GM18517 (cell line): ENCODE measurements around the gene HIRIP3.
"Not testable (repeated sequence)": the region's sequence is repeated elsewhere in the genome, so short reads cannot be mapped to it uniquely, and the experiment has no call there.

Source experiments
- ATAC-seq: cut with Tn5 transposase; IDR thresholded peaks from one replicate; pipeline ENCODE4 v1.9.1; 2021; ENCODE audit warnings: mild to moderate bottlenecking, moderate library complexity; ENCODE audit not compliant: unreplicated experiment

HIRIP3 gene, protein sequence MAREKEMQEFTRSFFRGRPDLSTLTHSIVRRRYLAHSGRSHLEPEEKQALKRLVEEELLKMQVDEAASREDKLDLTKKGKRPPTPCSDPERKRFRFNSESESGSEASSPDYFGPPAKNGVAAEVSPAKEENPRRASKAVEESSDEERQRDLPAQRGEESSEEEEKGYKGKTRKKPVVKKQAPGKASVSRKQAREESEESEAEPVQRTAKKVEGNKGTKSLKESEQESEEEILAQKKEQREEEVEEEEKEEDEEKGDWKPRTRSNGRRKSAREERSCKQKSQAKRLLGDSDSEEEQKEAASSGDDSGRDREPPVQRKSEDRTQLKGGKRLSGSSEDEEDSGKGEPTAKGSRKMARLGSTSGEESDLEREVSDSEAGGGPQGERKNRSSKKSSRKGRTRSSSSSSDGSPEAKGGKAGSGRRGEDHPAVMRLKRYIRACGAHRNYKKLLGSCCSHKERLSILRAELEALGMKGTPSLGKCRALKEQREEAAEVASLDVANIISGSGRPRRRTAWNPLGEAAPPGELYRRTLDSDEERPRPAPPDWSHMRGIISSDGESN

DNA sequence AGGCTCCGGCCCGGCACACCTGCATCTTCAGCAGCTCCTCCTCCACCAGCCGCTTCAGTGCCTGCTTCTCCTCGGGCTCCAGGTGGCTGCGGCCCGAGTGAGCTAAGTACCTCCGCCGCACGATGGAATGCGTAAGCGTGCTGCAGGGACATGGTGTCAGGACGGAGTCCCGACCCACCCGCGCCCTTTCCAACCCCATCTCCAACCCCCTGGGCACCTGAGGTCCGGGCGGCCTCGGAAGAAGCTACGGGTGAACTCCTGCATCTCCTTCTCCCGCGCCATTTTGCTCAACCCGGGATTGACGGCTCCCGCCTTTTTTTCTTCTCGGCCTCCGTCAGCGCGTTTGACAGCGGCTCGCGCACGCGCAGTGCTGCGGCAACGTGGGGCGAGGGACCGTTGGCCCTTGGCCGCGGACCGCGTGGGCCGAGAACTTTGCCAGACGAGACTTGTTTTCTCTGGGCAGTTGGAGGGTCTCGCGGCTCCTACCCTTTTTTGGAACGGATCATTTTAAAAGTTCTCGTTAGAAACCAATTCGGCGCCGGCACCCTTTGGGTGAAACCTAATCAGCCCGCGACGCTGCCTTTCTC, at the start of gene HIRIP3:
TSS of gene HIRIP3 (minus strand) at position 294 of the 587 bp plus-strand sequence. CDS start at position 282, 12 bp downstream.
- ATAC-seq, result peak; percentile 40

DNA sequence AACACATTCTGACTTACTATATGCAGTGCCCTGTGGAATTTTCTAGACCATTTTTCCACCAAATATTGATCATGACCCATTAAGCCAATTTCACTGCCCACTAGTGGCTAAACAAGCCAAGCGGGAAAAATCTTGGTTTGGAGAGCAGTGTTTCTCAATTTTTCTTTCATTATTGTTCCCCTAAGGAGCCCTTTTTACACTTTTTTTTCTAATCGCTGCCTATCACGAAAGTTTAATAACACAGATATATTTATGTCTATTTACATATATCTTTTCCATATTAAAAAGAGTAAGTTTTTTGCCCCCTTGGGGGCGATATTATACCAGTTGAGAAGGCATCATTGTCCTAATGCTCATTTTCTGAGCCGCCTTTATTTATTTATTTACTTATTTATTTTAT, 46.4 kb upstream of the HIRIP3 start:
- no peak for ATAC-seq

DNA sequence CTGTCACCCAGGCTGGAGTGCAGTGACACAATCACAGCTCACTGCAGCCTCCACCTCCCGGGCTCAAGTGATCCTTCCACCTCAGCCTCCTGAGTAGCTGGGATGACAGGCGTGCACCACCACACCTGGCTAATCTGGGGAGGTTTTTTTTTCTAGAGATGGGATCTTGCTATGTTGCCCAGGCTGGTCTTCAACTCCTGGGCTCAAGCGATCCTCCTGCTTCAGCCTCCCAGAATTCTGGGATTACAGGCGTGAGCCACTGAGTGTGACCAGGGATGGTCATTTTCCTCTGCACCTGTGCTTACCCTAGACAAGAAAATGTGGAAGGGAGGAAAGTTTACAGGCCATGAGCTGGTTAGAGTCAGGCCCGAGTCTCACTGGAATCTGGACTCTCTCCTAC, 45.3 kb upstream of the HIRIP3 start:
- not testable (repeated sequence) for ATAC-seq

DNA sequence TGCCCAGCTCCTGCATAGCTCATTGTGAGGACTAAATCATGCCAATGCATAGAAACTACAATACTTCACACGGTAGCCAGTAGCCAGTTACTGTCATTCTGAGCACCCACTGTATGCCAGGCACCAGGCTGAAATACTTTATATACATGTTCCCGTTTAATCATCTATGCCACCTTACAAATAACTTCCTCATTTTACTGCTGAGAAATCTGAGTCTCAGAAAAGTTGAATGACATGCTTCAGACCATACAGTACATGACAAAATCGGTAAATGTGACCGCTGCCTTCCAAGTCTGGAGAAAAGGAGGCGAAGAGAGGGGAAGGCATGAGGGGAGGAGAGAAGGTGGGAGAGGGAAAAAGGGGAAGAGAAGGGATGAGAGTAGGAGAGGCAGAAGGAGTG, 44.8 kb upstream of the HIRIP3 start:
- no peak for ATAC-seq

DNA sequence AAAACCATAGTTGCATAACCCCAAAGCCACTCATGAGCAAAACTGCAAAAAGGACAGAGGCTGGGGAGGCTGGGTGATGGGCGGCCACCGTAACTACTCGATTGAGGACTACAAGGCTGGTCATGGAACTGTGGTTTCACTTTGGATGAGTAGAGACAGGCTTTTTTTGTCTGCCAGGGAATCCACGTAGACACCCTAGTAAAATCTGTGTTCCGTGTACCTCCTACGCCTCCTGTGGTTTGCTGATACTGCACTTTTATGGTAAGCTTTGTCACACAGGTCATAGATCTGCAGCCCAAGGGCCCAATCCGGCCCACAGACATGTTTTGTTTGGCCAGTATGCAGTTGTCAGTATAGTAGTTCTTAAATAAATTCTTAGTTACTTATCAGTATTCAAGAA, 37.9 kb upstream of the HIRIP3 start:
- ATAC-seq, result no peak

DNA sequence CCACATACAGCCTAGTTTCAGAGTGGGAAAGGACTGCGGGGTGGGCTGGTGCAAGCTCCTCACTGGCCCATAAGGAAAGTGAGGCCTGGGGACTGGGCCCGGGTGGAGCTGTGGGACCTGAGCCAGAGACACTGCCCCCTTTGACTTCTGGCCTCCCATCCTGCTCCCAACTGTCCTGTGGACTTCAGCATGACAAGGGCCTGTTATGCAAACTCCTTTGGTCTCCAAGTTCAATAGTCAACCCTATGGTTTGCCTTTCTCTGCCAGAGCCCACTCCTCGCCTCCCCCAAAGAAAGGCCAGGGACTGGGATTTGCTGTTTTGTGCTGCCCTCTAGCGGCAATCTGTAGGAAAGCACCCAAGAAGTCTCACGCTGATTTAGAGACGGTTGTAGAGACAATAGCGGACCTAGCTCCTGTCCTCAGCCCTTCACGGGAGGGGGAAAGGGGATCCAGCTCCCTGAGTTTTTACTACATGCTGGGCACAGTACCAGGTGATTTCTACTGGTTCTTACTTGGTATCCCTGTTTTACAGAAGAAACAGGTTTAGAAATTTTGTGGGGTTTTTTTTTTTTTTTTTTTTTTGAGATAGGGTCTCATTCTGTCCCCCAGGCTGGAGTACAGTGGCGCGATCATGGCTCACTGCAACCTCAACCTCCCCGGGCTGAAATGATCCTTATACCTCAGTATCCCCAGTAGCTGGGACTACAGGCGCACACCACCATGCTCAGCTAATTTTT, 36.8 kb upstream of the HIRIP3 start:
- ATAC-seq, result no peak

DNA sequence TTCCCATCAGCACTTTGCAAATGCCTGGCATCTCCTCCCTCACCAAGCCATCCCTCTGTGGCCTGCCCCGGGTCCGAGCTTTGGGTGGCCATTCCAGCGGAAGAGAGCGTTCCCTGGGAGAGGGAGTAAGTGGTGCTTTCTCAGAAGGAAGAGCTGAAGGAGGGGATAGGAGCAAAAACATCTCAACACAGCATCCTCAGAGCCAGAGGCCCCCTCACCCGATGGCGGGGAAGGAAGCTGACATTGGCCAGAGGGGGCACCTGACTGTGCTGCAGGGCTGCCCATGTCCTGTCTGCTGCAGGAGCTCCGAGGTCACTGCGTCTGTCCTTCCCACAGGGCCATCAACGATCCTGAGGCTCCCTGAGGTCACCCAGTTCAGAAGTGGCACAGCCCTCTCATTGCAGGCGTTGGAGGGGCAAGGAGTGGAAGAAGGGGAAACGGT, 36.1 kb upstream of the HIRIP3 start:
- ATAC-seq, result no peak

DNA sequence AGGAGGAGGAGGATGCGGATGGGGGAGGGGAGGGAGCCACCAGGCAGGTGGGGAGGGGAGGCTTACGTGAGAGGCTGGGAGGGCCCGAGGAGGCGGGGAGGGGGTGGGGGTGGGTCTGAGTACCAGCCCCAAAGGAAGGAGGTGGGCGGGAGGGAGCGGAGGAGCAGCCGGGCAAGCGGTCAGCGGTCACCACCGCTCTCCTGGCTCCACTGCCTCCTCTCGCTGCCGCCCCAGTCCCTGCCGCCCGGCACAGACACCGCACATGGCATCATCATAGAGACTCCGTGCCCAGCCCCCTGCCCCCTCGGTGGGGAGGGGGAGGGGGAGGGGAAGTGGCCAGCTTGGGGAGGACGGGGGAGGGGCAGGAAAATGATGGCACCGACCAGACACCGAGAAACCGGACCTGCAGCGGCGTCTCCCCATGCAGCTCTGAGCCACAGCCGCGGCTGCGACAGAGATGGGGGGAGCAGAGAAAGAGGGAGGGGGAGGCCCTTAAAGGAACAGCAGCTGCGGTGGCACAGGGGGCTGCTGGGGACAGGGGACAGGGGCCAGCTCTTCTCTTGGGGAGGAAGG, 35.5 kb upstream of the HIRIP3 start, which contains the start of gene TLCD3B:
TSS of gene TLCD3B (minus strand) at position 431 of the 573 bp plus-strand sequence. CDS start 744 bp downstream, outside the sequence.
- ATAC-seq, result no peak

DNA sequence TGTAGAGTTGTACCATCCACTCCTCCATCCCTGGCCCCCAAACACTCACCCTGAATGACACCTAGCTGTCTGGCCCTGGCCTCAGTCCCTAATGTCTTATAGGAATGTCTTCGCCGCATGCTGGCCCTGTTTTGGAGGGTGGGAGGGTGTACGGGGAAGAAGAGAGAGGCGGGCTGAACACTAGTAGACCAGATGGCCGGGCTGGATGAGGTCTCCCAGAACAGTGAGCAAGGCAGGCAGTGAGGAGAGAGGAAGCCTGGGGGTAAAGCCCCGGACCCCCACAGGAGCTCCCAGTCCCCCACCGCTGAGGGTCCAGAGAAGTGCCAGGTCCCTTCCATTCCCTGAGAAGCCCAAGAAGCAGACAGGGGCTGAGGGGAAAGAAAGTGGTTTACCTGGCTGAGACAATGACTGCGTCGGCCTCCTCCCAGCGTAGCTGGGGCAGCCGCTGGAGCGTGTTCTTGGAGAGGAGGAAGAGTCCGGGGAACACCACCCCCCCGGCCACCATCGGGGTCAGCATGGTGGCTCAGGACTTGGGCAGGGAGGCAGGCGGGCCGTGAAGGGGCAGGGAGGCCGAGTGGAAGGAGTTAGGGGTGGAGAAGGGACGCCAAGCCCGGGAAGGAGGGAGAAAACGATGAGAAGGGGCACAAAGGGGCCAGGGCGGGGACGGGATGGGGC, 34.7 kb upstream of the HIRIP3 start:
- ATAC-seq, result no peak

DNA sequence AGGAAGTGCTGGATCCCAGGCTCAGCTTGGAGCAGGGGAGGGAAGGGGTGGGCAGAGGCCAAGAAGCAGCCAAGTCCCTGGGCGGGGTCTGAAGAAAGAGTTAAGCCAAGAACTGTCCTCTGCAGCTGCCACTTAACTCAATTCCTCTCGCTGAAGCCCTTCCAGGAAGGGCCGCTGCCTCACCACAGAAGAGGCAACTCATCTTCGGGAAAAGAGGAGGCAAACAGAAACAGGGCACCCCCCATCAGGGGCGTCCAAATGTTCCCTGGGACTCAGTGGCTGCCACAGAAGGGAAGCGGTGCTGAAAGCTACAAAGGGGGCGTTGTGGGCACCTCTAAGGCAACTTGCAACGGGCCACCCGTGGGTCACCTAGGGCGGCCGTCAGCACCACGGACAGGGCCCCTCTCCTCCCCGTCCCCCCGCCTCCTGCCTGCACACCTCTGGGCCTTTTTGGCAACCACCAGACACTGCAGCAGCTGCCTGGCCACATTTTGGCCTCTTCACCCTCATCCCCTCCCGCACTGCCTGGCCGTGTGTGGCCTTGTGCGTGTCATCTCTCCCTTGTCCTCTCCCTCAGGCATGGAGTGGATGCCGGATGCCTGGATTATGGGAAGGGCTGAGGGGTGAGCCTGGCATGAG, 33.1 kb upstream of the HIRIP3 start:
- ATAC-seq, result no peak

DNA sequence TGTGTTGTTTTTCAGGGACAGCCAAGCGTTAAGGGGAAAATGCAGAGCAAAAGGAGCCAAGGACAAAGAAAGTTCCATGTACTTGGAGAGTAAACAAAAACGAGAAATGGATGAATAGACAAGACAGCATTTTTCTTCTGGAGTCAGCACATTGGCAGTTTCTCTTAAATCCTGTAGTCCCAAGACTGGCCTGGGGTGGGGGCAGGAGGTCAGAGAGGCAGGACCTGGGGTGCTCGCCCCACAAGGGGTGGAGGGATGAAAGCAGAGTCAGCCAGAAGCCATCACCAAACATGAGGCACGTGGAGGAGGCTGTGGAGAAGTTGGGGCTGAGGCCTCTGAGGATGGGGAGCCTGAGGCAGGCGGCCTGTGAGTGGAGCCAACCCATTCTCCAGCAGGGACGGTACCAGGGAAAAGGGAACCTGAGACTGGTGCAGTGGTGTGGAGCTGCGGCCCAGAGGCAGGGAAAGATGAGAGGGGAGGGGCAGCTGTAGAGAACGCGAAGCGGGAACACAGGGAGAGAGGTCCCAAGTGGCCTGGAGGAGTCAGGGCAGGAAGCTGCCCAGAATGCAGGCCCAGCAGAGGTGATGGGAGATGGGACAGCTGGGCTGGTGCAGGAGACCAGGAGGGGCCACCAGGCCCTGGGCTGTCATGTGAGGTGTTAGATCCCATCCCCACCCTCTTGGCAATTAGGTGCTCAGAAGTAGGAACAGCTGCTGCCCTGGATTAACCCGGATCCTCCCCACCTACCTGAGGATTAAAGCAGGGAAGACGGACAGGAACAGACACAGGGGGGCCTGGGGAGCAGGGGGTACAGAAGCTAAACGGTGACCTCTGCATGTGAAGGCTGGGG, 32.4 kb upstream of the HIRIP3 start:
- no peak for ATAC-seq

DNA sequence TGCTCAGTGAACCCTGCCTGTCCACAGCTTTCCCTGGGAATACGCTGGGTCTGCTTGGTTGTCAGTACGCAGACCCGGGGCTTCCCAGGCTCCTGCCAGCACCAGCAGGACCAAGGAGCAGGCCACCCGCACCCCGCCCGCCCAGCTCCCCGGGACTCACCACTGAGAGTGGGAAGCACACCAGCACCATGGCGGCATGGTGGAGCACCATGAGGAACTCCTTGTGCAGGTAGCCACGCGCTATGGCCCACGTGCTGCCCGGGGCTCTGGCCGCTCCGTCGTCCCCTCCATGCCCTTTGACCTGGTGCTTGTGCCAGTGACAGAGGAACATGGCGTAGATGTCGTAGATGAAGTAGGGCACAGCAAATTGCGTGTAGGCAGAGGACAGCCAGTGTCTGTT, 31.0 kb upstream of the HIRIP3 start:
- ATAC-seq, result no peak

DNA sequence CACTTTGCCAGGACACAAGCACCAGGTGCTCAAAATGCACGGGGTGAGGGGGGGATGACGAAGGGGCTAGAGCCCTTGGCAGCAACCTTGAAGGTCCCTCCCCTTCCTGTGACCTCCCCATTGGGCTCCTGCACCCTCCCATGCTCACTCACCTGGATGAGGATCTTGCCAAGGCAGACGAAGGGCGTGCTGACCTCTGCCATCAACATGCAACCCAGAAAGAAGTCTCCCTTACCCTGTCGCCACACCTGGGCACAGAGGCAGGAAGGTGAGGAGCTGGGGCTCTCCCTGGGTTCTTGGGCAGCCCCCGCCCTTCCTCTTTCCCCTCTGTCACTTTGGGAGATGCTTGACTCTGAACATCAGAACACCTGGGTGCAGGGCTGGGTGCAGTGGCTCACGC, 30.2 kb upstream of the HIRIP3 start:
- no peak for ATAC-seq

DNA sequence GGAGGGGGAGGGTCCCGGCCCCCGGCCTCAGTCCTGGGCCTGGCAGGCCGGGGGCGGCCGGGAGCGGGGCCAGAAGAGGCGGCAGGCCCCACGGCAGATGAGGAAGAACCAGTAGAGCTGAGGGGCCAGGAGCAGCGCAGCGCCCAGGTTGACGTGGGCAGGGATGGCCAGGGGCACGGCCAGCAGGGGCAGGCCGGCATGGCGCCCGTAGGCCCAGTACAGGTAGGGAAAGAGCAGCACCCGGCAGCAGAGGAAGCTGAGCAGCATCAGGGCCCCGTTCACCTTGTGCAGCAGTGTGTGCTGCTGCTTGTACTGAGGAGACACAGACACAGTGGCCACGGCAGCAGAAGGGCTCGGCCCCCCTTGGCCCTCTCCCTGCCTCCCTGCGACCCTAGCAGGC, 29.7 kb upstream of the HIRIP3 start:
- no peak for ATAC-seq

DNA sequence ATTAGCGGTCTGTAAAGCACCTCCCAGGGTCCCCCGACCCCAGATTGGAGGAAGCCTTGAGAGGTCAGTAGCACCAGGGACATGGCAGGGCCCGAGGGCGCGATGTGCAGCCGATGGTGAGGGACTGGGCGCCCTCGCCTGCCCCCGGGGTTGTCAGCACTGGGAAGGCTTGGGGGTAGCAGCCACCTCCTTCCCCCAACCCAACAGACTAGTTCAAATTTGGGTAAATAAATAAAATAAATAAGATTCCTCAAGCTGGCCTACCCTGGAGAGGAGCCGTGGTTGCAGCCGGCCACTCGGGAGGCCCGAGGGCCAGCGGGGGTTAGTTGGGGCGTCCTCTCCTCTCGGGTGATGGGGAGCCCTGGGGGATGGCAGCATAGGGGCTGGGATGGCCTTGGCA, 29.0 kb upstream of the HIRIP3 start:
- no peak for ATAC-seq

DNA sequence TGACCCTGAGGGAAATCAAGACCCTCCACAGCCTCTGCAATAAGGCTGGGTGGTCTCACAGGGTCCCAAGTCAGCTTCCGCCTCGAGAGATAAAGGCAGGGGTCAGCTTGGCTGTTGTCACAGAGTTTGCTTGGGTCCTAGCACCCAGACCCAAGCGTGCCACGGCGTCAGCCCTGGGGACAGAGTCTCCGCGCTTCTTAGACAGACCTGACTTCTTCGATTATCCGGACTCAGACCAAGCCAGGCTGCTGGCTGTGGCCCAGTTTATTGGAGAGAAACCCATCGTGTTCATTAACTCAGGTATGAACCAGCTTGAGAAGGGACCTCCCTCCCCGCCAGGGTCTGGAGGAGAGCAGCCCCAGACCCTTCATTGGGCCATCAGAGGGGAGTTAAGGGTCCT, 28.2 kb upstream of the HIRIP3 start:
- no peak for ATAC-seq

DNA sequence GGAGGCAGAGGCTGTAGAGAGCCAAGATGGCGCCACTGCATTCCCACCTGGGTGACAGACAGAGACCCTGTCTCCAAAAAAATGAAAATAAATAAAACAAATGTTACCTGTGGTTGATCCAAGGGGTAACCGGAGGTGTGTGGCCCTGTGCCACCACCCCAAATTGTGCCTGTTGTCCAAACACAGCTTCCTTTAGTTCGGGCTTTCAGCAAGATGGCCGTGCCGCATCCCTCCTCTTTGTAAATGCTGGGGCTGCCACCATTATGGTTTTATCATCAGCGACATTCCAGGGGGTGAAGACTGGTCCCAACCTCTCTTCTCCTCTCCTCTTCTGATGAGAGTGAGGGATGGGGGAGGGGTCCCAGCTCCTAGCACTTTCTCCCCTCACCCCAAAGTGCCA, 27.5 kb upstream of the HIRIP3 start, which contains the start of gene C16orf92:
TSS of gene C16orf92 (plus strand) at position 312 of the 400 bp plus-strand sequence. CDS start 143 bp downstream, outside the sequence.
- ATAC-seq, result no peak

DNA sequence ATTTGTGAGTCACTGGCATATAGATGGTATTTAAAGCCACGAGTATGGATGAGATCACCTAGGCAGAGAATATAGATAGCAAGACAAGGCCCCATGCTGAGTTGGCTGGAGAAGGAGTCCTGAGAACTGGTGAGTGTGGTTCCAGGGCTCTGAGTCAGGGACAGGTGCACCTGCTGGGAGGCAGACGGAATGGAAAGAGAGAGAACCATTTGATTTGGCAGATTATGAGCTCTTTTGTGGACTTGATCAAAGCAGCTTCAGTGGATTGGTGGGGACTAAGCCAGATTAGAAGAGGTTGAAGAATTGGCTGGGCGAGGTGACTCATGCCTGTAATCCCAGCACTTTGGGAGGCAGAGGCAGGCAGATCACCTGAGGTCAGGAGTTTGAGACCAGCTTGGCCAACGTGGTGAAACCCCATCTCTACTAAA, 23.3 kb upstream of the HIRIP3 start:
- ATAC-seq, result no peak

DNA sequence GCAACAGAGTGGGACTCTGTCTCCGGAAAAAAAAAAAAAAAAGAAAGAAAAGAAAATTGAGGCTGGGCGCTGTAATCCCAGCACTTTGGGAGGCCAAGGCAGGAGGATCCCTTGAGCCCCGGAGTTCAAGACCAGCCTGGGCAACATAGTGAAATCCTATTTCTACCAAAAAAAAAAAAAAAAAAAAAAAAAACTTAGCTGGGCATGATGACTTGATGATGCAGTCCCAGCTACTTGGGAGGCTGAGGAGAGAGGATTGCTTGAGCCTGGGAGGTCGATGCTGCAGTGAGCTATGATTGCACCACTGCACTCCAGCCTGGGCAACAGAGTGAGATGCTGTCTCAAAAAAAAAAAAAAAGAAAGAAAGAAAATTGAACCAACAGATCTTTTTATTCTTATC, 22.5 kb upstream of the HIRIP3 start:
- ATAC-seq, result not testable (repeated sequence)
